NB4 (cell line): ENCODE results near the gene PLCB4.

Source experiments
- CTCF ChIP-seq: IDR thresholded peaks from one replicate; pipeline ENCODE4 v1.5.1; 2012; ENCODE audit warnings: low read depth, low read length
- MAX ChIP-seq: IDR thresholded peaks from 2 replicates; pipeline ENCODE4 v1.6.1; 2011; ENCODE audit warnings: low read depth, low read length
- POLR2A ChIP-seq: IDR thresholded peaks from 2 replicates; pipeline ENCODE4 v1.6.1; 2011; ENCODE audit warnings: mild to moderate bottlenecking; ENCODE audit not compliant: insufficient read length; ENCODE audit errors: extremely low read depth

- no peak for TF ChIP-seq MAX
- no peak for TF ChIP-seq CTCF
- TF ChIP-seq POLR2A = no peak
These were observed 242.2 kb downstream of the PLCB4 start for GRCh38 chr20:9311132-9311531.
